Sigmoid colon (tissue), 4 donors: ENCODE data around the gene VAC14.

ENCODE experiments used
- CTCF ChIP-seq, 4 experiments: fragments of 450-650 bp in 3 of 4; fragments of 200-600 bp in 1 of 4; IDR thresholded peaks; one replicate each; pipeline ENCODE4 v1.5.1; 2016 to 2019; ENCODE audit warnings: antibody characterized with exemption in 4 of 4, mild to moderate bottlenecking in 3 of 4, moderate library complexity in 2 of 4
- EP300 ChIP-seq, 4 donors: sonication (generic); formaldehyde crosslinking; IDR thresholded peaks; one replicate each; pipeline ENCODE4 v1.6.1; 2017; ENCODE audit warnings: antibody characterized with exemption in 4 of 4
- POLR2A ChIP-seq, 2 donors: fragments of 450-650 bp; IDR thresholded peaks; one replicate each; pipeline ENCODE4 v1.6.1; 2016; ENCODE audit warnings: antibody characterized with exemption in 2 of 2, mild to moderate bottlenecking in 2 of 2, moderate library complexity in 2 of 2

GRCh38 chr16:70769761-70770160 is 31.2 kb downstream of the VAC14 start:
- no peak for TF ChIP-seq CTCF (IDR thresholded peaks at IDR 0.05)
- no peak for TF ChIP-seq POLR2A (IDR thresholded peaks at IDR 0.05)
- no peak for TF ChIP-seq EP300 (IDR thresholded peaks at IDR 0.05)
